ELR (cell line): ENCODE results near the gene ZNF620.
A peak's percentile ranks its signal among the peaks of the same experiment; 100 is the strongest.
"Not testable (repeated sequence)": the region's sequence is repeated elsewhere in the genome, so short reads cannot be mapped to it uniquely, and the experiment has no call there.

Experiments used
- DNase-seq: peaks from one replicate; pipeline ENCODE4 v3.0.0-alpha.2; 2015; ENCODE audit warnings: low read depth

The ZNF620 gene

DNA sequence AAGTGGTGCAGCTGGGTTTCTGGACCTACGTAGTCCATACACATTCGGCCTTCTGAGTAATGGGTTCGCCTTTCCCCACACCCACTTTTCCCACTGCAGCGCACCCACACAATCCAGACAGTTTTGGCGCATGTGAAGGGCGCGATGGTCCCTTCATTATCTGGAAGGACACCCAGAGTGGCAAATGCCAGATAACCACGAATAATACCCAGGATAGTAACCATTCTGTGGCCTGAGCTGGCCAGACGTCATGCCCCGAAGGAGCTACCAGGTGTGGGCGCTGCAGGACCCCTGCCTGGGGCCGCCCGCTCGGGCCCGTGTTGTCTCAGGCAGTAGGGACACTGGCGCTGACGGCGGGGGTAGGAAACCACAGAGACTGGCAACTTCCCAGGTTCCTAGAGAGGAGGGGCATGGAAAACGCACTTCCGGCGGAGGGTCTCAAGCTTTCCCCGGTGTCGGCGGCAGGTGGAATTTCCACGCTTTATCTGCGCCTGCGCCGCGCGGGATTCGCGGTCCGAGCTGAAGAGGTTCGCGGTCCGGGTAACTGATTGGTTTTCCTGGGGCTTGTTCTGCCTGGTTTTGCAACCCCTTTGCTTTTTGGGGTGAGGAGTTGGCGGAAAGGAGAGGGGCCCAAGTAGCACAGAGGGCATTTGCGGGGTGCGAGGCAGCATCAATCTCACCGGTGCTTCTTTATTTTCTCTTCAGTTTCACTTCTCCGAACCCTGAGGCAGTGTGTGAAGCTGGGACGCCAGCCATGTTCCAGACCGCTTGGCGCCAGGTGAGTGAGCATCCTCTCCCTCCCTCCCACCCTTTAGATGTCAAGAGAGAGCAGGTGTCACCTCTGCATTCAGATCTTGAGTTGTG lies at the start of gene ZNF620:
Gene ZNF620 (plus strand): TSS at position 441 of the 864 bp plus-strand sequence. CDS start 314 bp downstream, at position 755.
- peak; percentile 79 for DNase-seq

DNA sequence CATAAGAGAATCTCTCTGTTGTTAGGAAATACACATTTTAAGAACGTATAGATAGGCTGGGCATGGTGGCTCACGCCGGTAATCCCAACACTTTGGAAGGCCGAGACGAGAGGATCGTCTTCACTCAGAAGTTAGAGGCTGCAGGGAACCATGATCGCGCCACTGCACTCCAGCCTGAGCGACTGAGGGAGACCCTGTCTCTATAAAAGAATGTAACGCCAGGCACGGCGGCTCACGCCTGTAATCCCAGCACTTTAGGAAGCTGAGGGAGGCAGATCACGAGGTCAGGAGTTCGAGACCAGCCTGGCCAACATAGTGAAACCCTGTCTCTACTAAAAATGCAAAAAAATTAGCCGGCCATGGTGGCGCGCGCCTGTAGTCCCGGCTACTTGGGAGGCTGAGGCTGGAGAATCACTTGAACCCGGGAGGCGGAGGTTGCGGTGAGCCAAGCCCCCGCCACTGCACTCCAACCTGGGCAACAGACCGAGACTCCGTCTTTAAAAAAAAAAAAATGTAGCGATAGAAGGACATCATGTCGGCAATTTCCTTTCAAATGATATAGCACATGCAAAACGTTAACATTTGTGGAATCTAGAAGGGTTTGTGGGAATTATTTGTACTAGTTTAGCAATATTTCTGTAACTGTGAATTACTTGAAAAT lies 49.4 kb upstream of the ZNF620 start:
- DNase-seq = no peak

DNA sequence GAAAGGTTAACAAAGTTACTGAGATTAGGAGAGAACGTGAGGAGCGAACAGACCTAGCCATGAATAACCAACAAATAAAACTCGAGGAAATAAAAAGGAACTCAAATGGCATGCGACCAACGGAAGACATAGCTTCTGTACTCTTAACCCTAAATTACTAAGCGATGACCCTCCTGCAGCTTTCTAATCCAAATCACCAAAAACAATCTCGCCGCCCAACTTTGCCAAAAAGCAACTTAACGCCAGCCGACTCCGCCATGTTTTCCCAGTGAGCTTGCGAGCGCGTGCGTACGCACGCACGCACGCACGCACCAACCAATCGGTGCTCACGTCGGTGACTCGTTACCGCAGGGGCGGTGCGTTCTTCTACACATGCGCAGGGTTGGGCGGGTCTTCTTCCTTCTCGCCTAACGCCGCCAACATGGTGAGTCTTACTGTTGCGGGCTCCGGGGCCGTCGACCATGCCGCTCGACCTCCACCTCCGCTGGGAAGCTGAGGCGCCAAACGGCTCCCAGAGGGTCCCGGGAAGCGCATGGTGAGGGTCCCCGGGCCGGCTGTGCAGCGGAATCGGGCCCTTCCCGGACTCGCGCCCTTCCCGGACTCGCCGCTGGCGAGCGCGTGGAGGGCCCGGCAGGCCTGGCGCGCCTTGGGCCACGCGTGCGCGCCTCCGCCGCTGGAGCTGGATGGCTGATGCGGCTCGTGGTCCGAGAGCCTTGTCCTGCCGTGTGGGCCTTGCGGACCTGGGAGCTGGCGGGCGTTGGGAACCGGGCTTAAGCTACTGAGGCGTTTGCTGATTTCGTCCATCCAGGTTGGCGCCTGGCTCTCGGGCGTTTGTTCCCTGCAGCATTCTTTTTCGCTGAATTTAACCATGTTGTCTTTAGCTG lies 48.7 kb upstream of the ZNF620 start, which contains the start of gene RPL14:
Gene RPL14 (plus strand): TSS at position 400 of the 884 bp plus-strand sequence. CDS start 133 bp downstream, at position 533.
- peak; percentile 96 for DNase-seq

DNA sequence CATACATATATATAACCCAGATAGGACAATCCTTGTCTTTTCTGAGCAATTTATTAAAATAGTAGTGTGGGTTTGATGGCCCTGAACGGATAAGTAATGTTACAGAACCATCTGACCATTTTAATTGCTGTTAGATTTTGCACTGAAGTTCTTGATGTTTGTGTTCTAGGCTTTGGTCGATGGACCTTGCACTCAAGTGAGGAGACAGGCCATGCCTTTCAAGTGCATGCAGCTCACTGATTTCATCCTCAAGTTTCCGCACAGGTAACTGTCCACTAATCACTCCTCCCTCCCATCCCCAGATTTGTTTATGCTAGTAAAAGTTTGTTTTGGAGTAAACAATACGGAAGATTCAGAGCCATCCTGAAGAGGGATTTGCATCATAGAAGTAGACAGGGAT lies 47.4 kb upstream of the ZNF620 start:
- DNase-seq = no peak

DNA sequence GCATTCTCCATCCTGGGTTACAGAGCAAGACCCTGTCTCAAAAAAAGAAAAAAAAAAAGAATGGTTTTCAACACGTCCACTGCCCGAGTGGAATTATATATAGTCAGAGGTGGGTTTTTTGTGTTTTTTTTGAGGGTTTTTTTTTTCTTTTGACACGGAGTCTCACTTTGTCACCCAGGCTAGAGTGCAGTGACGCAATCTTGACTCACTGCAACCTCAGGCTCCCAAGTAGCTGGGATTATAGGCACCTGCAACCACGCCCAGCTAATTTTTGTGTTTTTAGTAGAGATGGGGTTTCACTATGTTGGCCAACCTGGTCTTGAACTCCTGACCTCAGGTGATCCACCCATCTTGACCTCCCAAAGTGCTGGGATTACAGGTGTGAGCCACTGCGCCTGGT lies 45.4 kb upstream of the ZNF620 start:
- not testable (repeated sequence) for DNase-seq

DNA sequence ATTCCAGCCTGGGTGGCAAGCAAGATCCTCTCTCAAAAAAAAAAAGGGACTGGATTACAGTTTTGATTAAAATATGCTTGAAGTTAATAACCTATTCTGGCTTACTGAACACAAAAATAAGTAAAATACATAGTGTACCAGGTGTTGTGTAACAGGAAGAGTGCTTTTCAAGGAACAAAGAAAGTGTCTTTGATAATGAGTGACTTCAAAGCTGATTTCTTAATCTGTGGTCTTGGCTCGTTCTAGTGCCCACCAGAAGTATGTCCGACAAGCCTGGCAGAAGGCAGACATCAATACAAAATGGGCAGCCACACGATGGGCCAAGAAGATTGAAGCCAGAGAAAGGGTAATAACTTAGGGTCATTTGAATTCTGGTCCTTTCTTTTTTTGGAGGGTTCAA lies 44.7 kb upstream of the ZNF620 start:
- DNase-seq = no peak

DNA sequence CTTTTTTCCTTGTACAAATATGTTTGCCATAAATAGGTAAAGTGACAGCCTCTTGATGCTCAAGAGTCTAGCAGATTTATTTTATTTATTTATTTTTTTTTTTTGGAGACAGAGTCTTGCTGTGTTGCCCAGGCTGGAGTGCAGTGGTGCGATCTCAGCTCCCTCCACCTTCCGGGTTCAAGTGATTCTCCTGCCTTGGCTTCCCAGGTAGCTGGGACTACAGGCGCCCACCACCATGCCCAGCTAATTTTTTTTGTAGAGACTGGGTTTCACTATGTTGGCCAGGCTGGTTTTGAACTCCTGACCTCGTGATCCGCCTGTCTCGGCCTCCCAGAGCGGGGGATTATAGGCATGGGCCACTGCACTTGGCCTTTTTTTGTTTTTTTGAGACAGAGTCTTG lies 43.0 kb upstream of the ZNF620 start:
- DNase-seq = not testable (repeated sequence)

DNA sequence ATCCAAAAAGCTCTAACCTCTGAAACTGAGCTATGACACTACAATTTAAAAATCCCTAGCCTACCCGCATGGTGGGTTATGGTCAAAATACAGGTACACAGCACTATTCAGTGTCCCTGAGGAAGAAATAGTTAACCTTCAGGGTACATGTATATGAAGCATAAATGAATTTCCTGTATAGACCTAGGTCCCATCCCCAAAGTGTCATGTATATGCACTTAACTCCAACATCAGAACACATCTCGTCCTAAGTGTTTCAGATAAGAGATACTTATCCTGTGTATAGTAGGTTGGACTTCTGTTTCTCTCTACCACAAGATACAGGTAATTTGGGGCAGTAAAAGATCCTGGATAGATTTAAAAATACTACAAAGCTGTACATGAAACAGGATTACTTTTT lies 42.3 kb upstream of the ZNF620 start:
- DNase-seq = no peak

DNA sequence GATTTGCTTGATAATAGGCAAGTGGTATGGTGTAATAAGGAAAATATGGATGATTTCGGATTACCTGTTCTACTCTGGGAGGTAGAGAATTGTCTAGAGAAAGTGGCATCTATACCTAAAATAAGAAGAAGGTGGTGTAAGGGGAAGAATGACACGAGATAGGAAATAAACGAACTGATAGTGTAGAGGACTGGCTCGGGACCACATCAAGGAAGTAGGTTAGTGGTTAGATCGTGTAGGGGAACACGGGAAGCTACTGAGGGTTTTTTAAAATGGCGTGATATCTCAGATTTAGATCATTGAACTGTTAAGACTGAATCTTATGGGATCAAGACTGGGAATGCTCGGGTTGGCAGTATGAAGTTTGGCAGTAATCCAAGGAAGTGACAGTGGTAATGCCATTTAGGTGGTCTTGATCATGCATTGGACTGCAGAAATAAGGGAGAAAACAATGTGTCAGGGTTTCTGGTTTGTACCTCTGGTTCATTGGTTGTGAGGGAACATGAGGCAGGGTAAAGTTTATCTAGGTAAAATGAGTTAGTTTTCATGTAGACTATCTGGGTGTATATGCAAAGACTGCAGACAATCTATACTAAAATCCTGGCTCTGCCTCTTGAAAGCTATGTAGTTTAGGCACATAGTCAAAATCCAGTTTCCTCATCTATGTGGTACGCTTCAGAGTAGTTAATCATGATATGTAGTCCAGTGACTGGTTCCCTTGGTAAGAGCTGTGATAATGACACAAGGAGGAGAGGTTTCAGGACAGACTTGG lies 41.3 kb upstream of the ZNF620 start:
- no peak for DNase-seq

DNA sequence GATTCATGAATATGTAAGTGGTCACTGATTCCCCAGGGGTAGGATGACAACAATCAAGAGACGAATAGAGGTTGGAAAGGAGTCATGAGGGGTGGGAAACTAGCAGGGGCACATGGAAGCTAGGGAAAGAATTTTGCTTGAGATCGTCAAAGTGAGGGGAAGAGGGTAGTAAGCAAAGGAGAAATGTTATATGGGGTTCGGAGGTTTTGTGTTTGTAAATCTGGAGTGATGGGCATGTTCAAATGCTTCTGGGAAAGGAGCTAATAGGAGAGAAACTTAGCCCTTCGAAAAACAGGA lies 40.8 kb upstream of the ZNF620 start:
- DNase-seq = no peak

DNA sequence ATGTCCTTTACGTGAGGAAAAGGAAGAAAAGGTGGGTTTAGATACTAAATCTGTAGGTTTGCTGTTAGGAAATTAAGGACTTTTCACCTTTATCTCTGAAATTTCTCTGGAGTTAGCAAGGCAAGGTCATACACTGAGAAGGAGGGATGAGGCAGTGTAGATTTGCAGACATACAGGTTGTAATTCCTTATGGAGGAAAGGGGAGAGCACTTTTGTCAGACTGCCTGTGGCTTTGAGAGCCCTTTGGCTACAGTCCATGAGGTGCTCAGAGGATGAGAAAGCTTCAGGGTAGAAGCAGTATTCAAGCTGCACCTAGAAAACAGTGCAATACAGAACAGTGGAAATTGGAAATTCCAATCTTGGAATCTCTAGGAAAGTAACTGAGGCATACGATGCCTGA lies 40.4 kb upstream of the ZNF620 start:
- DNase-seq = no peak

DNA sequence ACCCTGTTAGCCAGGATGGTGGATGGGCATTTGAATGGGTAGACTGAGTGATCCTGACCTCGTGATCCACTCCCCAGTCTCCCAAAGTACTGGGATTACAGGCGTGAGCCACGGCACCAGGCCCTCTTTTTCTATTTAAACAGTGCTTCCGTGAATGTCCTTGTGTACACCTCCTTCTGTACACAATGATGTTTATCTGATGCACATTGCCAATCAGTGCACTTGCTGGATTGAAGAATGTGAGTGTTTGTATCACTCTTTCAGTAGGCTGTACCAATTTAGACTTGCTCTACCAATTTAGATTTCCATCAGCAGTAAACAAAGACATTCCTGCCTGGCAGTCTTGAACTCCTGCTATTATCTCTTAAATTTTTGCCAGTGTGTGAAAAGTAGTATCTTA lies 37.8 kb upstream of the ZNF620 start:
- no peak for DNase-seq

DNA sequence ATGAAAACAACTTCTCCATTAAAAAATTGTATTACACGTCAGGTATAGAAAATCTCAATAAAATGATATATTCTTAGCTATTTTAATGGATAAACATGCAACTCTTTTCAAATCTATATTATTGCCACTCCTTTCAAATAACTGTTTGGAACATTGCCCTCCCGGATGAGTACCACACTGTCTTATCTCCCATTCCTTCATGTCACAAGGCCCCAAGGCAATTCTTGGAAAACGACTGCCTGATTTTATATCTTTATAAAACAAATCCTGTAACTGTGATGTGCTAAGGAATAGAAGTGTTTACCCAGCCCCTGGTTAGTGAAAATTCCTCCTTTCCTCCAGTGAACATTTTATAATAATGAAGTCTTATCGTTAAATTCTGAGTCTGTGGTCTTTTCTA lies 35.1 kb upstream of the ZNF620 start:
- no peak for DNase-seq

DNA sequence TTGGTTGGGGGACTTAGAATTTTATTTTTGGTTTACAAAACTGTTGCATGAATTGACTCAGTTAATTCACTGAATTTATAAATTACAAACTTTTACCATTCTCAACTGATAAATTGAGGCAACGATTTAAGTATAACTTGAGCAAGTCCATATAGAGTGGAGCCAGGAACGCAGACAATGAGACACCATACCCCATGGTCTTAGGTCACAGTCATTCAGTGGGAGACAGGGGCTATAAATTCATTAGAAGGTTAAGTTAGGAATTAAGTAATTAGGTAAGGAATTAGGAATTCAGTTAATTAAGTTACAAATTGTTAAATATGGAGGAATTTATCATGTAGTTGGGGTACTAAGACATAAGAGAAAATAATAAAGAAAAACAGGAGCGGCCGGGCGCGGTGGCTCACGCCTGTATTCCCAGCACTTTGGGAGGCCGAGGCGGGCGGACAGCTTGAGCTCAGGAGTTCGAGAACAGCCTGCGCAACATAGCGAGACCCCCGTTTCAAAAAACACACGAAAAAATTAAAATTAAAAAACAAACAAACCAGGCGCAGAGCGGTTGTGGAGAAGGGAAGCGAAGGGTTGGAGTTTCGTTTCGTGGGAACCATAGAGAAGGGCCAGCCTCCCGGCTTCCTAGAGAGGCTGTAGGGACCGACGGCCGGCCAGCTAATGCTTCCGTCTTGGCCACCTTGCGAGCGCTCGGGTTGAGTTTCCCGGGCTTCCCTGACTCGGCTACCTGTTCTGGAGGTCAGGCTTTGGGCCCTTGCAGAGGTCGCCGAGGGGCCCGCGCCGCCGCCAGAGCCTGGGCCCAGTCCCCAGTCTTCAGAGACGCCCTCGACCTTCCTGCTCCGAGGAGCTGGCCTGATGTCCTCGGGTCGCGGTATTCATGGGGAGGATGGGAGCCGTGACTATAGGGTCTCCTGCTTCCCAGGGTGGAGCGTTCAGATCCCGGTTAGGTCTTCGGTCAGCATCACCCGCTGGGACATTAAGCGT lies 29.1 kb upstream of the ZNF620 start, which contains the start of gene ZNF619:
Gene ZNF619 (plus strand): TSS at position 645 of the 993 bp plus-strand sequence. CDS start 858 bp downstream, outside the sequence.
- DNase-seq = peak; percentile 79

DNA sequence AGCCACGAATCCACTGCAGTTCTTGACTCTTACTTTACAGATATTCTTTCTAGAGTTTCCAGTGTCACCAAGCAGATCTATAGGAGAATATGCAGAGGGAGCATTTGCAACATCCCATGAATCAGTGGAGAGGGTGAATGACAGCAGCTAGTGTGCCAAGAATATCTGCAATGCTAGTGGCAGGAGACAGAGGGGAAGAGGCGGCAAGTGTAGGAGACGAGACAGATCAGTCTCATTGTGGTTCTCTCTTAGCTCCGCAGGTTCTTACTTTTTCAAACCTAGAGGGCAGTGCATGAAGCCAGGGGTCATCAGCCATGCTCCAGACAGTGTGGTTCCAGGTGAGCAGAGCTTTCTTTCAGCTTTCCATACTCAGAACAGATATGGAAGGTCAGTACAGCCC lies 28.2 kb upstream of the ZNF620 start:
- DNase-seq = peak; percentile 15

DNA sequence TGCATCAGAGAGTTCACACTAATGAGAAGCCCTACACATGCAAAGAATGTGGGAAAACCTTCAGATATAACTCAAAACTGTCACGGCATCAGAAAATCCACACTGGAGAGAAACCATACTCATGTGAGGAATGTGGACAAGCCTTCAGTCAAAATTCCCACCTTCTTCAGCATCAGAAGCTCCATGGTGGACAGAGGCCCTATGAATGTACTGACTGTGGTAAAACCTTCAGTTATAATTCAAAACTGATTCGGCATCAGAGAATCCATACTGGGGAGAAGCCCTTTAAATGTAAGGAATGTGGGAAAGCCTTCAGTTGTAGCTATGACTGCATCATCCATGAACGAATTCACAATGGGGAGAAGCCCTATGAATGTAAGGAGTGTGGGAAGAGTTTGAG lies 18.7 kb upstream of the ZNF620 start:
- DNase-seq = no peak

DNA sequence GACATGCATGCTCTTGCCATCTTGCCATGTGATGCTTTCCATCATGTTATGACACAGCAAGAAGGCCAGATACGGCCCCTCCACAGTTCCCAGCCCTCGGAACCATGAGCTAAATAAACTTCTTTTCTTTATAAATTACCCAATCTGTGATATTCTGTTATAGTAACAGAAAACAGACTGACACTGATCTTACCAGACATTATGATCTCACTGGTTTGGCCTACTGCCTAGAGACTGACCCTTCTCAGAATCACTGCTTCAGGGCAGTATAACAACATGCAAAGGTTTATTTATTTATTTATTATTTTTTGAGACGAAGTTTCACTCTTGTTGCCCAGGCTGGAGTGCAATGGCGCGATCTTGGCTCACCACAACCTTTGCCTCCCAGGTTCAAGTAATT lies 14.9 kb upstream of the ZNF620 start:
- DNase-seq = no peak

DNA sequence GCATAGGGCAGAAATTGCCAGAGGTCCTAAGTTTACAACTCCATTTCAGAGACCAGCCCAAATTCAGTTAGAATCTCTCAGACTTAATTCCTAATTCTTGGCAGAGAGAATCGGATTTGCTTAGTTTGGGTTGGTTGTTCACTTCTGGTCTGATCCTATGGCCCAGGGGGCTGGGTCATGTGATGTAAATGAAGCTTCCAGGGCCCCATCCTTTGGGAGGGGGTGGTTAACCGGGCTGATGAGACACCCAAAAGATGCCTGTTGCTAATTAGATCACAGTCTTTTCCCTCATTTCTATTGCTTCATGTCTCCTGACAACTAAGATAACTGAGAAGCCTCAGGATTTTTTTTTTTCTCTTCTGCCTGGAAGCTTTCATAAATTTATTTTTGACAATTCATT lies 11.1 kb upstream of the ZNF620 start:
- no peak for DNase-seq

DNA sequence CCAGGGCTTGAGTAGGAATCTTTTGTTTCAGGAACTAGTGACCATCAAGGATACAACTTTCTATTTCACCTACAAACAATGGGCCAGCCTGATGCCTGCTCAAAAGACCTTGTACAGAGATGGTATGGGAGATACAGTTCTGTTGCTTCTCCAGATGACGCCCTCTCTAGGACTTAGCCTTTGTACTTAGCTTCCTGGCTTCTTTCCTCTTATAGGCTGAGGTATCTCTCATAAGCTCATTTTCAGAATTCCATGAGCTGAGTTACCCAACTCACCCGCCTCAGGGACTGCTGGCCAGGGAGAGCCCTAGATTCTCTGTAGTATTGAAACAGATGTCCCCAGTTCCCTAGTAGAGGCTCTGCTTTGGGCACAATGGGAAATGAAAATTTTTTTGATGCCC lies 8.6 kb upstream of the ZNF620 start:
- no peak for DNase-seq

DNA sequence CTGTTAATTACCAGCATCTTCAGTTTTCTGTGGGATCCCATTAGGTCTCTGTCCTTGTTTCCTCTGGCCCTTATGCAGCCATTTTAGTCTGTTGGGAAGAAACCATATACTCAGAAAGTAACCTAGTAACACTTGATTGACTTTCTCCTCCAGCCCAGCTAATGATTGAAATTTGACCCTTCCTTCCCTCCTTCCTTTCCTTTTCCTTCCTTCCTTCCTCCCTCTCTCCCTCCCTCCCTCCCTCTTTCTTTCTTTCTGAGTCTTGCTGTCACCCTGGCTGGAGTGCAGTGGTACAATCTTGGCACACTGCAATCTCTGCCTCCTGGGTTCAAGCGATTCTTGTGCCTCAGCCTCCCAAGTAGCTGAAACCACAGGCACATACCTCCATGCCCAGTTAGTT lies 5.9 kb upstream of the ZNF620 start:
- no peak for DNase-seq
